Measurements from ENCODE around the gene EEFSEC. TPM values are rescaled to one million over a fixed set of nuclear protein-coding genes. Genes with fewer than 3 reads are reported as not detected.

EEFSEC gene
- total and polyA plus RNA-seq, 2 of the 8 experiments (the other 6 are each of a cell fraction or from before 2014, with no cell fraction given): 13.1 to 19.8 TPM

DNA sequence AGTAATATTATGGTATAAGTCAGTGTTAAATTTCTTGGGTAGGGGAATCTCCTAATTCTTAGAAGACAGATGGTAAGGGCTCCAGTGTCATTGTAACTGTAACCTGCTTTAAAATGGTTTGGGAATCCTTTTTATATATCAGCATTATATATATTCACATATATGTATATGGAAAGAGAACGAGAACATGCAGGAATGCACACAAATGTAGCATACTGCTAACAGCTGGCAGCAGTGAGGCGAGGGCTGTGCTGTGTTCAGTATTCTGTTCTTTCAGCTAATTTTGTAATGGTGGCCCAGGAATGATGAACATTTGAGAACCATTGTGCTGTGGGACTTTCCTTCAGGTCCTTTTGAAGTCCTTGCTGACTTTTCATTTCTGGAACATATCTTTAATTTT is 60.8 kb downstream of the EEFSEC start:
- ChIA-PET POLR2A (ENCODE audit: partially characterized antibody) (no interaction called here), CTCF (ENCODE audit: partially characterized antibody) (interaction anchor here (3.2 kb wide), 1 partner anchor 12 kb away, joined by 30 read pairs; no protein-coding TSS in a partner anchor)
- Histone ChIP-seq H2BK12ac (ENCODE audit: low read depth, low read length) (no peak overlapping the region), H3K27me3 (replicated peaks in 1 of 4; ENCODE audit: control insufficient read depth in 3 of 4, extremely low read depth in 1 of 4, insufficient read depth in 3 of 4, low read length in 3 of 4) (no peaks in the 10 kb centered on the region; a peak in 1 of 7 replicates), H3K27ac (ENCODE audit: low read depth, low read length) (no peak overlapping the region), H3K4me3 (ENCODE audit: extremely low read depth in 1 of 4, insufficient read depth in 2 of 4, low read depth in 3 of 4, low read length in 4 of 4) (no peak overlapping the region), H3K18ac (ENCODE audit: extremely low read depth, low read length) (no peak overlapping the region), H3K4ac (replicated peaks; ENCODE audit: insufficient read length, low read depth, low read length) (no peak overlapping the region), H3K4me2 (ENCODE audit: insufficient read depth in 1 of 2, low read depth in 2 of 2, low read length in 2 of 2) (no peak overlapping the region), H3K9me3 (ENCODE audit: insufficient read depth in 2 of 2, low read depth in 1 of 2, low read length in 1 of 2) (no peaks in the 10 kb centered on the region), H3K9ac (replicated peaks in 1 of 4; ENCODE audit: extremely low read depth in 1 of 4, low read depth in 3 of 4, low read length in 3 of 4) (no peak overlapping the region), H2BK120ac (replicated peaks; ENCODE audit: low read depth, low read length) (no peak overlapping the region), H4K8ac (ENCODE audit: extremely low read depth, insufficient read depth, low read length) (no peak overlapping the region), H2AFZ (ENCODE audit: low read length) (no peak overlapping the region), H2AK5ac (ENCODE audit: low read depth, low read length) (no peak overlapping the region), H3K14ac (ENCODE audit: insufficient read length) (no peak overlapping the region), H4K91ac (replicated peaks; ENCODE audit: insufficient read length, low read length) (no peak overlapping the region), H3K79me1 (ENCODE audit: low read depth, low read length) (no peaks in the 10 kb centered on the region; the same call in 1 of the 2 replicates), H3K4me1 (replicated peaks in 1 of 4; ENCODE audit: control insufficient read depth in 3 of 4, insufficient read depth in 4 of 4, low read length in 3 of 4) (peaks cover 2 to 7% (median 4%) of the 10 kb centered on the region in 4 experiments; a peak in 3 of 7 replicates), H4K5ac (ENCODE audit: insufficient read length, low read depth, low read length) (no peak overlapping the region), H3K23me2 (ENCODE audit: low read depth, low read length) (no peaks in the 10 kb centered on the region; the same call in 1 of the 2 replicates), H2BK15ac (ENCODE audit: low read length) (no peak overlapping the region), H3K23ac (ENCODE audit: insufficient read length) (no peak overlapping the region), H3K36me3 (ENCODE audit: control insufficient read depth in 2 of 4, insufficient read depth in 4 of 4, low read length in 3 of 4) (no peaks in the 10 kb centered on the region), H4K20me1 (replicated peaks in 1 of 2; ENCODE audit: control insufficient read depth in 1 of 2, insufficient read depth in 2 of 2, low read length in 2 of 2) (peaks cover 0 to 2% of the 10 kb centered on the region in 2 experiments), H2BK5ac (ENCODE audit: low read depth, low read length) (no peak overlapping the region), H2BK20ac (ENCODE audit: low read length) (no peak overlapping the region), H3K79me2 (ENCODE audit: control insufficient read depth in 1 of 2, insufficient read depth in 2 of 2, low read length in 2 of 2) (no peaks in the 10 kb centered on the region; a peak in 1 of 4 replicates), H3K56ac (replicated peaks; ENCODE audit: insufficient read length, low read depth, low read length) (no peak overlapping the region)
- TF ChIP-seq RNF2 (IDR thresholded peaks at IDR 0.05; ENCODE audit: borderline replicate concordance, low read depth, low read length, missing control alignments, poor library complexity, severe bottlenecking): no peak
- no peak for TF ChIP-seq MAFK (IDR thresholded peaks at IDR 0.05; ENCODE audit: low read depth, low read length)
- TF ChIP-seq ASH2L (IDR thresholded peaks at IDR 0.05; ENCODE audit: low read length): no peak
- no peak for TF ChIP-seq CBX5 (IDR thresholded peaks at IDR 0.05; ENCODE audit: low read depth, low read length)
- no peak for TF ChIP-seq FOSL1 (IDR thresholded peaks at IDR 0.05; ENCODE audit: insufficient read depth, low read depth, low read length)
- TF ChIP-seq SIX5 (IDR thresholded peaks at IDR 0.05; ENCODE audit: low read depth, low read length): no peak
- no peak for TF ChIP-seq CBX8 (IDR thresholded peaks at IDR 0.05; ENCODE audit: borderline replicate concordance, low read depth, low read length)
- TF ChIP-seq HDAC6 (IDR thresholded peaks at IDR 0.05; ENCODE audit: low read depth, low read length): no peak
- no peak for TF ChIP-seq TEAD4 (IDR thresholded peaks at IDR 0.05; ENCODE audit: low read depth, low read length)
- FAIRE-seq: no peak
- no peak for DNase-seq (ENCODE audit: low read depth in 1 of 2, low spot score in 2 of 2)
- 88% methylated on average over 2 of the region's 2 CpGs; no CpG with 5 or more reads in 1 of the 2 experiments for WGBS, 2 experiments (ENCODE audit: extremely low coverage in 1 of 2, insufficient coverage in 1 of 2, insufficient read length in 1 of 2, insufficient replicate concordance in 2 of 2, low coverage in 1 of 2, low lambda C conversion rate in 2 of 2, missing lambda C conversion rate in 1 of 2)
